IMR-90 (cell line): ENCODE data around the gene CGB1. TPM values are rescaled to one million over a fixed set of nuclear protein-coding genes. Genes with fewer than 3 reads are reported as not detected.
A peak's percentile ranks its signal among the peaks of the same experiment; 100 is the strongest.
"Not testable (repeated sequence)": the region's sequence is repeated elsewhere in the genome, so short reads cannot be mapped to it uniquely, and the experiment has no call there.

Experiments
- ATAC-seq: fragments of 200-7000 bp; cut with Tn5 transposase; 2 replicates; pipeline ENCODE4 v1.9.1; 2020; ENCODE audit warnings: low read depth, mild to moderate bottlenecking, moderate library complexity
- BruUV-seq: library from RNA; stranded (reverse); fragments of 400-500 nt; replicated peaks from 2 replicates; lab custom pipeline; 2021; lab: Mats Ljungman, UMichigan
- CTCF ChIA-PET: fragments of 300-600 bp; formaldehyde crosslinking; extraction: SDS; loops from one replicate; lab custom pipeline; 2021; ENCODE audit warnings: antibody characterized with exemption; lab: Yijun Ruan, JAX
- POLR2A ChIA-PET: fragments of 300-600 bp; sonication (Branson Sonifier 250); formaldehyde crosslinking; loops from one replicate; lab custom pipeline; 2022; ENCODE audit warnings: antibody characterized with exemption; ENCODE audit not compliant: unreplicated experiment; lab: Charles Lee
- DNase-seq: peaks from one replicate; pipeline ENCODE4 v3.0.0; 2013
- H2AFZ ChIP-seq: replicated peaks from 2 replicates; pipeline ENCODE3; 2013; ENCODE audit warnings: low read length, mild to moderate bottlenecking; ENCODE audit not compliant: poor library complexity
- H2AK5ac ChIP-seq: 2 replicates; pipeline ENCODE4 v1.6.1; 2013; ENCODE audit warnings: low read depth, low read length, inconsistent platforms
- H2AK9ac ChIP-seq: replicated peaks from 2 replicates; pipeline ENCODE3; 2013; ENCODE audit warnings: mild to moderate bottlenecking, low read depth, low read length, moderate library complexity; ENCODE audit not compliant: poor library complexity
- H2BK120ac ChIP-seq: 2 replicates; pipeline ENCODE4 v1.6.1; 2013; ENCODE audit warnings: low read depth, low read length, inconsistent platforms
- H2BK15ac ChIP-seq: 3 replicates; pipeline ENCODE4 v1.6.1; 2013; ENCODE audit warnings: low read depth, low read length, inconsistent platforms
- H2BK20ac ChIP-seq: 2 replicates; pipeline ENCODE4 v1.6.1; 2013; ENCODE audit warnings: low read depth, mild to moderate bottlenecking, inconsistent platforms, low read length, moderate library complexity
- H2BK5ac ChIP-seq: 2 replicates; pipeline ENCODE4 v1.6.1; 2013; ENCODE audit warnings: mild to moderate bottlenecking, low read depth, low read length, inconsistent platforms; ENCODE audit not compliant: poor library complexity, severe bottlenecking
- H3K14ac ChIP-seq: replicated peaks from 2 replicates; pipeline ENCODE4 v1.6.1; 2013; ENCODE audit warnings: low read depth, low read length, inconsistent platforms
- H3K18ac ChIP-seq: 2 replicates; pipeline ENCODE4 v1.6.1; 2013; ENCODE audit warnings: low read depth, low read length, control low read depth
- H3K23ac ChIP-seq: 2 replicates; pipeline ENCODE4 v1.6.1; 2013; ENCODE audit warnings: low read depth, low read length, inconsistent platforms
- H3K27ac ChIP-seq: 2 replicates; pipeline ENCODE4 v1.5.1; 2013; ENCODE audit warnings: mild to moderate bottlenecking, control low read depth, low read length; ENCODE audit not compliant: insufficient read depth
- H3K27me3 ChIP-seq: 2 replicates; pipeline ENCODE4 v1.6.1; 2013; ENCODE audit warnings: low read length; ENCODE audit not compliant: control insufficient read depth, insufficient read depth
- H3K36me3 ChIP-seq: 2 replicates; pipeline ENCODE4 v1.6.1; 2013; ENCODE audit warnings: low read length, mixed read lengths; ENCODE audit not compliant: control insufficient read depth, insufficient read depth
- H3K4ac ChIP-seq: 2 replicates; pipeline ENCODE4 v1.6.1; 2013; ENCODE audit warnings: low read depth, low read length, inconsistent platforms
- H3K4me1 ChIP-seq: 2 replicates; pipeline ENCODE4 v1.6.1; 2013; ENCODE audit warnings: low read length, mixed read lengths; ENCODE audit not compliant: control insufficient read depth, insufficient read depth
- H3K4me2 ChIP-seq: 2 replicates; pipeline ENCODE4 v1.6.1; 2013; ENCODE audit warnings: low read depth, mild to moderate bottlenecking, control low read depth, low read length, moderate library complexity
- H3K4me3 ChIP-seq: 2 replicates; pipeline ENCODE4 v1.5.1; 2013; ENCODE audit warnings: low read depth, mild to moderate bottlenecking, control low read depth, low read length, moderate library complexity; ENCODE audit not compliant: insufficient read depth
- H3K56ac ChIP-seq: 2 replicates; pipeline ENCODE4 v1.6.1; 2013; ENCODE audit warnings: low read length, inconsistent platforms; ENCODE audit not compliant: insufficient read depth; ENCODE audit errors: extremely low read depth
- H3K79me1 ChIP-seq, 2 experiments: 2 replicates each; pipeline ENCODE4 v1.6.1; 2013; ENCODE audit warnings: low read length in 2 of 2, inconsistent platforms in 1 of 2, low read depth in 1 of 2
- H3K9ac ChIP-seq: 2 replicates; pipeline ENCODE4 v1.6.1; 2013; ENCODE audit warnings: low read depth, low read length, control low read depth
- H3K9me1 ChIP-seq: 2 replicates; pipeline ENCODE4 v1.6.1; 2013; ENCODE audit warnings: low read length, inconsistent platforms; ENCODE audit not compliant: insufficient read depth
- H3K9me3 ChIP-seq: 2 replicates; pipeline ENCODE4 v1.6.1; 2013; ENCODE audit warnings: low read length; ENCODE audit not compliant: control insufficient read depth, insufficient read depth
- H4K20me1 ChIP-seq: 2 replicates; pipeline ENCODE4 v1.6.1; 2013; ENCODE audit warnings: low read length, inconsistent platforms; ENCODE audit not compliant: insufficient read depth
- H4K5ac ChIP-seq: 2 replicates; pipeline ENCODE4 v1.6.1; 2013; ENCODE audit warnings: mild to moderate bottlenecking, low read depth, low read length, control low read depth
- H4K8ac ChIP-seq, 2 experiments: 2 replicates each; pipeline ENCODE4 v1.6.1; 2013; ENCODE audit warnings: low read depth in 2 of 2, low read length in 2 of 2, control low read depth in 1 of 2, inconsistent platforms in 1 of 2
- H4K91ac ChIP-seq: 2 replicates; pipeline ENCODE4 v1.6.1; 2013; ENCODE audit warnings: low read depth, low read length, inconsistent platforms; ENCODE audit not compliant: insufficient read depth
- WGBS, 2 experiments: methylation state at CpG; one replicate each; pipeline versions ENCODE4 v1.1.5 to v1.1.7; 2013; ENCODE audit warnings: missing lambda C conversion rate in 2 of 2; ENCODE audit not compliant: insufficient read length in 1 of 2; ENCODE audit errors: extremely low coverage in 2 of 2; 5-methylcytosine and 5-hydroxymethylcytosine counted together
- dilution Hi-C: fragments of 300-500 bp; cut with HindIII; formaldehyde crosslinking; loops from one replicate; pipeline ENCODE4 v1.14.3; 2018; ENCODE audit warnings: low sequenced_read_pairs; ENCODE audit not compliant: unreplicated experiment
- in situ Hi-C: fragments of 300-500 bp; cut with MboI; formaldehyde crosslinking; loops from 3 replicates; pipeline ENCODE4 v1.14.3; 2019; ENCODE audit warnings: low sequenced_read_pairs, inconsistent platforms, mixed read lengths
- intact Hi-C: fragments of 100-400 bp; cut with micrococcal nuclease; formaldehyde crosslinking; loops from 2 replicates; pipeline ENCODE4 v1.10.0; 2022
- polyA plus RNA-seq, 3 experiments: library from polyadenylated mRNA; depleted of rRNA; stranded (reverse); fragments of >200 nt; gene quantifications; 2 replicates each; pipeline ENCODE4 v1.2.3, GENCODE V29; 2012; ENCODE audit warnings: low replicate concordance in 1 of 3
- total RNA-seq: library from RNA; depleted of rRNA; stranded (reverse); fragments of >200 nt; gene quantifications from 2 replicates; pipeline ENCODE4 v1.2.3, GENCODE V29; 2012

Gene CGB1
- total and polyA plus RNA-seq, 2 of the 4 experiments (the other 2 are of a cell fraction), result not detected

GRCh38 chr19:49039736-49040135 lies 3.0 kb upstream of the CGB1 start:
- H3K79me1 ChIP-seq, H3K4me2 ChIP-seq, H3K4me1 ChIP-seq, H3K9me3 ChIP-seq, H4K5ac ChIP-seq, POLR2A ChIA-PET, ATAC-seq, H2AK9ac ChIP-seq, H3K4me3 ChIP-seq, H3K27me3 ChIP-seq, BruUV-seq, H2AFZ ChIP-seq, H3K56ac ChIP-seq, CTCF ChIA-PET, H4K91ac ChIP-seq, H3K9ac ChIP-seq, H2BK5ac ChIP-seq, H3K18ac ChIP-seq, H3K36me3 ChIP-seq, dilution Hi-C loops, H2AK5ac ChIP-seq, H3K9me1 ChIP-seq, H2BK120ac ChIP-seq, in situ Hi-C loops, intact Hi-C loops, H4K20me1 ChIP-seq, H4K8ac ChIP-seq, H3K23ac ChIP-seq, H3K4ac ChIP-seq, H2BK15ac ChIP-seq, H3K27ac ChIP-seq, H3K14ac ChIP-seq, DNase-seq: not testable (repeated sequence)
- WGBS, 2 experiments, result no CpG with 5 or more reads among the region's 9 CpGs
- H2BK20ac ChIP-seq, result peak overlapping the region; percentile 53; the same call in 1 of the 2 replicates
